SU-DHL-6 (cell line): Measurements from ENCODE around the gene GUCY1B1.

Source experiments
- H2AFZ ChIP-seq: fragments of 200-600 bp; sonication (generic); 2 replicates; pipeline ENCODE4 v1.6.1; 2014; ENCODE audit warnings: low read depth, mild to moderate bottlenecking, moderate library complexity, mixed read lengths, antibody characterized with exemption, low read length; ENCODE audit not compliant: severe bottlenecking
- H3F3A ChIP-seq: fragments of 200-600 bp; shearing (Covaris generic); 2 replicates; pipeline ENCODE4 v1.6.0; 2016; ENCODE audit warnings: antibody characterized with exemption, mild to moderate bottlenecking; ENCODE audit not compliant: insufficient read depth
- H3K27ac ChIP-seq: fragments of 200-600 bp; sonication (generic); 2 replicates; pipeline ENCODE4 v1.5.1; 2016; ENCODE audit warnings: low read depth, mild to moderate bottlenecking, low read length, moderate library complexity, mixed read lengths
- H3K27me3 ChIP-seq: fragments of 200-600 bp; sonication (generic), shearing (Covaris generic); 2 replicates; pipeline ENCODE4 v1.6.0; 2014; ENCODE audit warnings: mild to moderate bottlenecking, low read length
- H3K36me3 ChIP-seq: fragments of 200-600 bp; sonication (generic); 2 replicates; pipeline ENCODE4 v1.6.1; 2014; ENCODE audit warnings: mild to moderate bottlenecking, low read length, mixed read lengths
- H3K4me2 ChIP-seq: fragments of 300-600, 200-600 bp; shearing (Covaris generic), sonication (generic); 2 replicates; pipeline ENCODE4 v1.6.0; 2014; ENCODE audit warnings: low read length, low read depth, mild to moderate bottlenecking; ENCODE audit not compliant: poor library complexity, severe bottlenecking
- H3K4me3 ChIP-seq: fragments of 200-600 bp; sonication (generic); 2 replicates; pipeline ENCODE4 v1.5.1; 2014; ENCODE audit warnings: antibody characterized with exemption, low read length, mild to moderate bottlenecking, mixed read lengths; ENCODE audit not compliant: insufficient read depth, poor library complexity, severe bottlenecking
- H3K79me2 ChIP-seq: fragments of 200-600 bp; sonication (generic); 2 replicates; pipeline ENCODE4 v1.6.1; 2014; ENCODE audit warnings: mild to moderate bottlenecking, low read length, moderate library complexity; ENCODE audit not compliant: insufficient read depth
- H3K9ac ChIP-seq: fragments of 200-600 bp; sonication (generic); 2 replicates; pipeline ENCODE4 v1.7.0; 2014; ENCODE audit warnings: mild to moderate bottlenecking, low read length
- H3K9me2 ChIP-seq: fragments of 200-600 bp; sonication (generic); replicated peaks from 2 replicates; pipeline ENCODE4 v1.6.1; 2014; ENCODE audit warnings: low read length; ENCODE audit not compliant: insufficient read depth
- H3K9me3 ChIP-seq: fragments of 200-600 bp; sonication (generic); 2 replicates; pipeline ENCODE4 v1.6.1; 2014; ENCODE audit warnings: low read length, mixed read lengths; ENCODE audit not compliant: insufficient read depth
- H4K20me1 ChIP-seq: fragments of 200-600 bp; sonication (generic); 2 replicates; pipeline ENCODE4 v1.6.1; 2014; ENCODE audit warnings: low read depth, mild to moderate bottlenecking, antibody characterized with exemption, low read length, moderate library complexity, mixed read lengths
- CTCF ChIP-seq: fragments of 200-600 bp; sonication (generic); IDR thresholded peaks from one replicate; pipeline ENCODE4 v1.5.1; 2017; ENCODE audit warnings: antibody characterized with exemption, mild to moderate bottlenecking, low read length, moderate library complexity; ENCODE audit not compliant: insufficient read depth, poor library complexity, severe bottlenecking
- EZH2phosphoT487 ChIP-seq: fragments of 200-600 bp; sonication (generic), shearing (Covaris generic); conservative IDR thresholded peaks from 2 replicates; pipeline ENCODE4 v1.6.1; 2018; ENCODE audit warnings: mild to moderate bottlenecking, antibody characterized with exemption, low read length, moderate library complexity, mixed read lengths

Gene GUCY1B1

DNA sequence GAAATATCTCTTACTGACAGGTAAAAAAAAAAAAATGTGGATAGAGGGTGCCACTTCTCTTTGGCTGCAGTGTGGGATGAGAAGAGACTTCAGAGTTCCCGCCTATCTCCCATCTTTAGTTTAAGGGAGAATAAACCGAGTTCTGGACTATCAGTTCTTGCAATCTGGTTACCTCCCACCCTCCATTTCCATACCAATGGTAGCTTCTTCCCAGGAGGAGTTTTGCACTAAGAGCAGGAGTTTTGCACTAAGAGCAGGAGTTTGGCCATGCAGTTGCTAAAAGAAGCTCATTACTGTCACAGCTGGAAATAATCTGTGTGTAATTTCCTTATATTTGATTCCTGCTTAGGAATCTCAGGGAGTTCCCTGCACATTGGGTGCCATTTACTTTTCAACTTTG lies 10.8 kb upstream of the GUCY1B1 start:
- TF ChIP-seq EZH2phosphoT487: no peak
- no peak for TF ChIP-seq CTCF
- no peaks in the 10 kb centered on the region for H3K36me3 ChIP-seq
- H2AFZ ChIP-seq: no peak overlapping the region
- H3K9ac ChIP-seq: no peak overlapping the region
- H3K27ac ChIP-seq: no peak overlapping the region
- no peaks in the 10 kb centered on the region for H3F3A ChIP-seq
- no peaks in the 10 kb centered on the region for H4K20me1 ChIP-seq
- H3K4me2 ChIP-seq: no peak overlapping the region
- no peak overlapping the region for H3K4me3 ChIP-seq
- no peaks in the 10 kb centered on the region for H3K9me2 ChIP-seq
- no peaks in the 10 kb centered on the region for H3K27me3 ChIP-seq
- H3K9me3 ChIP-seq: no peaks in the 10 kb centered on the region
- H3K79me2 ChIP-seq: no peaks in the 10 kb centered on the region

GRCh38 chr4:155749041-155749440 lies 9.8 kb upstream of the GUCY1B1 start:
- TF ChIP-seq CTCF (no peak), EZH2phosphoT487 (no peak)
- H3K36me3 ChIP-seq: no peaks in the 10 kb centered on the region
- no peak overlapping the region for H3K27ac ChIP-seq
- no peak overlapping the region for H3K4me3 ChIP-seq
- no peaks in the 10 kb centered on the region for H3K9me3 ChIP-seq
- H3K27me3 ChIP-seq: no peaks in the 10 kb centered on the region
- H3K9me2 ChIP-seq: no peaks in the 10 kb centered on the region
- no peak overlapping the region for H3K4me2 ChIP-seq
- no peak overlapping the region for H3K9ac ChIP-seq
- no peak overlapping the region for H2AFZ ChIP-seq
- no peaks in the 10 kb centered on the region for H3F3A ChIP-seq
- H4K20me1 ChIP-seq: no peaks in the 10 kb centered on the region
- no peaks in the 10 kb centered on the region for H3K79me2 ChIP-seq

- Histone ChIP-seq H4K20me1 (no peaks in the 10 kb centered on the region), H3K9ac (no peak overlapping the region), H3K27ac (no peak overlapping the region), H2AFZ (no peak overlapping the region), H3K4me2 (no peak overlapping the region), H3K9me3 (no peaks in the 10 kb centered on the region), H3K4me3 (no peak overlapping the region), H3K27me3 (no peaks in the 10 kb centered on the region), H3K9me2 (no peaks in the 10 kb centered on the region), H3K36me3 (no peaks in the 10 kb centered on the region), H3F3A (no peaks in the 10 kb centered on the region), H3K79me2 (no peaks in the 10 kb centered on the region)
- TF ChIP-seq CTCF (no peak), EZH2phosphoT487 (no peak)
These were observed 7.3 kb upstream of the GUCY1B1 start for GRCh38 chr4:155751569-155751968.
